Fibroblast of skin of back (primary cell): ENCODE data around the gene GUCA2A. TPM values are rescaled to one million over a fixed set of nuclear protein-coding genes. Genes with fewer than 3 reads are reported as not detected.
"Not testable (repeated sequence)": the region's sequence is repeated elsewhere in the genome, so short reads cannot be mapped to it uniquely, and the experiment has no call there.

Experiments used
- DNase-seq: peaks from one replicate; pipeline ENCODE4 v3.0.0-alpha.2; 2013
- polyA plus RNA-seq, 2 experiments: library from polyadenylated mRNA; unstranded; fragments of 120-200 nt; gene quantifications; one replicate each; pipeline ENCODE4 v1.2.1, GENCODE V29; 2013; ENCODE audit not compliant: insufficient read length in 2 of 2

GUCA2A gene
- polyA plus RNA-seq (2013, experiment 1 of 2; ENCODE audit: insufficient read length) = not detected
- not detected for polyA plus RNA-seq (2013, experiment 2 of 2; ENCODE audit: insufficient read length)

GRCh38 chr1:42164551-42165420 lies at the start of gene GUCA2A:
GUCA2A (minus strand) TSS chr1:42164745; CDS start chr1:42164712, 33 bp downstream.
- DNase-seq = no peak

- peak; percentile 10 for DNase-seq
Measured at GRCh38 chr1:42211224-42211623, 46.7 kb upstream of the GUCA2A start.

- DNase-seq = no peak
Measured at GRCh38 chr1:42210421-42211133, 46.0 kb upstream of the GUCA2A start.

DNA sequence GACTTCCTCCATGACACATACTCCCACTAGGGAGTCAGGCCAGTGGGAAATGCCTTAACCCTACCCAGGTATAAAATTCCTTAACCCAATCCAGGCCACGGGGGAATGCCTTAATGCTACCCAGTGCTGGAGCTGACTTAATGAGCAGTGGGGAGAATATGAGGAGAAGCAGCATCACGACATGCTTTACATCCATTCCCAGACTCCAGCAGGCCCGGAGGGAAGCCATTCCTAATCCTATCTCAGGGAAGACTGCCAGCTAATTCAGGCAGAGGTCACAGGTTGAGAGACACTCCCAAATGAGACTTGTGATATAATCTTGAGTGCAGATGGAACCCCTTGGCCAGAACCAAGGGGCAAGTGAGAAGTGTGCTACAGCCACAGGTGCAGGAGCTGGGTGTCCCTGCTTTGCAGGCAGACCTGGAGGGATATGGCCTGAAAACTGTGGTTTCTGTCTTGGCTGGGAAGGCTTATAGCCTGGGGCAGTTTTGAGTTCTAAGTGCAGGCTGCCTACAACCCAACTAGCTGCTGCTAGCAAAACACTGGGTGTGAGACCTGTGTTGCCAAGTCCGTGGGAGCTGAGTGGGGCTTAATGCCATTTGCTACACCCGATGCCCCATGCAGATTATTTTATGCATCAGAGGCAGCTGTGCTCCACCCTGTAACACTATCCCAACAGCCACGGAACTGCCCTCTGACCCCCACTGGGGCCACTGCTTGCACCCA lies 45.1 kb upstream of the GUCA2A start:
- DNase-seq = no peak

DNA sequence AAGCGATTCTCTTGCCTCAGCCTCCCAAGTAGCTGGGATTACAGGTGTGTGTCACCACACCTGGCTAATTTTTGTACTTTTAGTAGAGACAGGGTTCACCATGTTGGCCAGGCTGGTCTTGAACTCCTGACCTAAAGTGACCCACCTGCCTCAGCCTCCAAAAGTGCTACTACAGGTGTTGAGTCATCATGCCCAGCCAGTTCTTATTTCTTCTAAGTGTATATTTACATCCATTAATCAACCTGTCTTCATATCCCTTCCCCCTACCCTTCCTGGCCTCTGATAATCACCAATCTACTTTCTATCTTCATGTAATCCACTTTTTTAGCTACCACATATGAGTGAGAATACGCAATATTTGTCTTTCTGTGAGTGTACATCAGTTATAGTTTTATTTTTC lies 42.4 kb upstream of the GUCA2A start:
- not testable (repeated sequence) for DNase-seq

DNA sequence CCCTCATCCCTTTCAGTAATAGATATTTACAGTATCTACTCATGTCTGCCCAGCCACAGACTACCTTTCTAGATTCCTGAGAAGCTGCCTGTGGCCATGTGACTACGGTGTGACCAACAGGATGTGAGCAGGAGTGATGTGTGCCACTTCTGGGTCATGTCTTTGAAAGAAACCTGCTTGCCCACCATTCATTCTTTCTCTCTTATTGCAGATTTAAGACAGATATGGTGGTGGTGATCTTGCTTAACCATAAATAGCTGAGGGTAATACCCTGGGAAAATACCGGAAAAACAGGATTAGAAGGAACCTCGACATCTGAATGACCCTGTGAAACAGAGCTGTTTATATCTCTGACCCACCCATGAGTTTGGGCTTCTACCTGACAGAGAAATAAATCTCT lies 41.6 kb upstream of the GUCA2A start:
- DNase-seq = no peak

GRCh38 chr1:42201986-42202385 lies 37.4 kb upstream of the GUCA2A start:
- no peak for DNase-seq

DNA sequence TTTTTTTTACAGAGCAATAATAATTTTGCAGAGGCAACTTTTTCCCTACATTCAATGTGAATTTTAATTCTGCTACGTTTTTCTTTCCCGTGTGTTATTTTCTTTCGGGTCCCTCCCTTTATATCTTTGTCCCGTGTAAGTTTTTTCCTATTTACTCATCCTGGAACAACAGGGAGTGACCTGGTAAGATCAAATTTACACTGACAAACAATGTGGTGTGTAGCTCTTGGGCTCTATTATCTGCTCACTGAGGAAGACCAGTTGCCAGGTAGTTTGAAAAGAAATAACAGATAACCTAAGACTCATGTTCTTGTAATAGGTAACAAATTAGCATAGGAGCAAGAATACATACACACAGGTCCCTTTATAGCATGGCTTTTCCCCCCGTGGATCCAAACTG lies 33.7 kb upstream of the GUCA2A start:
- DNase-seq = no peak

DNA sequence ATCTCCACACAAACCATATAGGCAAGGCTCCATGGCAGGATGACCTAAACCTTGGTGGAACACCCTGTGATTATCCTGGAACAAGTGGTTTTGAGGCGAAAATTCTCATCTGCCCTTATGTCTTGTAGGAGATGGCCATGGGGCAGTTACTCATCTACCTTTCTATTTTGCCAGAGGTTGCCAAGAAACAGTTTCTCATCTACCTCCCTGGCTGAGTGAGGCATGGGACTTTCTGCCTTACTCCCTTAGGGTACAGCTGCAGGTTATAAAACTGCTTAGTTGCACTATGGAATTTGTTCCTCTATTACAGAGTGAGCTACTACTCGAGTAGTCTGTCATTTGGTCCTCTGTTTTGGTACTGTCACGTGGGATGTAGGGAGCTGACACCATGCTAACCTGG lies 31.3 kb upstream of the GUCA2A start:
- no peak for DNase-seq

- DNase-seq = no peak
Measured at GRCh38 chr1:42192106-42192505, 27.6 kb upstream of the GUCA2A start.

GRCh38 chr1:42191319-42191718 lies 26.8 kb upstream of the GUCA2A start:
- DNase-seq = no peak

GRCh38 chr1:42189931-42190853 lies 25.6 kb upstream of the GUCA2A start:
- no peak for DNase-seq

DNA sequence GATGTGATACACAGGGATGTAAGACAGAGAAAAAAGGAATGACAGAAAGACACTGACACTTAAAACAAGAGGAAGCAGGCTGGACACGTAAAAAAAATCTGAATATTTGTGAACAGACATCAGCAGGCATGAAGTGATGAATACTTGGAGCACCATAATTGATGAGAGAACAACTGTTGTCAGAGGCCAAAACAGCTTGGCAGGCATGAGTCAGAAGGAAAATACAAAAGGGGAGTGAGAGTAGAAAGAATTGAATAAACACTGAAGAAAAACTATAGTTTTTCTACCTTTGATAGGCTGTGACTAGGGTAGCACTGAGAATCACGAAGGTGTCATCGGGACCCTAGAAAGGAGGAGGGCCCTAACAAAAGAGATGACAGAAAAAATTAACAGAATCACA lies 21.6 kb upstream of the GUCA2A start:
- DNase-seq = peak; percentile 88

DNA sequence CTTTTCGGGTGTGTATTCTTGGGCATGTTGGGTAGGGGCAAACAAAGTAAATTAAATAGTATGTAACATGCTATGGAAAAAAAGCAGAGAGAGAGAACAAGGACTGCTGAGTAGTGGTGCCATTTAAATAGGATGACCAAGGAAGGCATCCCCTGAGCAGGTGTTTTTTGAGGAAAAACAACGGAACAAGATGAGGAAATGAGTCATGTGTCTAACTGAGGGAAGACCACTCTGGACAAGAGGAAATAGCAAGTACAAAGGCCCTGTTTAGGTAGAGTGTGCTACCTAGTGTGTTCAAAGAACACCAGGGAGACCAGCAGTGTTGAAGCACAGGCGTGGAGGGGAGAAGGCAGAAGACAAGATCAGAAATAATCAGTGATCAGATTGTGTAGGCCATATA lies 20.1 kb upstream of the GUCA2A start:
- no peak for DNase-seq

- no peak for DNase-seq
Measured at GRCh38 chr1:42183957-42184268, 19.4 kb upstream of the GUCA2A start.

GRCh38 chr1:42183210-42183956 lies 18.8 kb upstream of the GUCA2A start:
- no peak for DNase-seq

GRCh38 chr1:42181687-42182086 lies 17.1 kb upstream of the GUCA2A start:
- DNase-seq = no peak

- DNase-seq = no peak
Measured at GRCh38 chr1:42179900-42180329, 15.4 kb upstream of the GUCA2A start.

DNA sequence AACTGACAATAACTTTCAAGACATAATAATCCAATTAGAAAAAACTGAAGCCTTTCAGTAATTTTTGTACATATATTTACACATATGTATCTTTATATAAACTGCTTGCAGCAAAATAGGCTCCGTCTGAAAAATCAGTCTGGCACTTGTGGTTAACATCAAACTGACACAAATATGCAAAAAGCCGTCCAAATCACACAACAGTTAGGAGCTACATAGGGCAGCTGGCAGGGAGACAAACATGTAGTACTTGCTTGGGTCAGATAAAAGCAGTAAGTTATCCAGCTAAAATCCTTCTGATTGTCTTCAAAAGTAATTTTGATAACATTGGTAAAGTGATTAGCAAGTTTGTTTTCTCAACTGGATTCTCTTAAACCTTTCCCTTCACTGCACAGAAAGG lies 14.7 kb upstream of the GUCA2A start:
- peak; percentile 54 for DNase-seq

DNA sequence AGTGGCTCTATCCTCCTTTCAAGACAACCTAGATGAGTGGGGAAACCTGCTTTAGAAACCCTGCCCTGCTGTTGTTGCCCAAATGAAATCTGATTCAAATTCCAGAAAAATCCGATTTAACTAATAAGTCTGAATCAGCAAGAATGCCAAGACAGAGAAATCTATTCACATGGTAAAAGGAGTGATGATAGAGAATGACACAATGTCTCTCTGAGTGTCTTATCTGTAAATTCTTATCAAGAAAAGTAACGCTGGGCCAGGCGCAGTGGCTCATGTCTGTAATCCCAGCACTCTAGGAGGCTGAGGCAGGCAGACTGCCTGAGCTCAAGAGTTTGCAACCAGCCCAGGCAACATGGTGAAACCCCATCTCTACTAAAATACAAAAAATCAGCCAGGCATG lies 13.7 kb upstream of the GUCA2A start:
- no peak for DNase-seq

- peak; percentile 56 for DNase-seq
Measured at GRCh38 chr1:42177541-42177981, 13.0 kb upstream of the GUCA2A start.
